Measurements from ENCODE around the gene SLC16A3.
"Not testable (repeated sequence)": the region's sequence is repeated elsewhere in the genome, so short reads cannot be mapped to it uniquely, and the experiment has no call there.

The SLC16A3 gene

DNA sequence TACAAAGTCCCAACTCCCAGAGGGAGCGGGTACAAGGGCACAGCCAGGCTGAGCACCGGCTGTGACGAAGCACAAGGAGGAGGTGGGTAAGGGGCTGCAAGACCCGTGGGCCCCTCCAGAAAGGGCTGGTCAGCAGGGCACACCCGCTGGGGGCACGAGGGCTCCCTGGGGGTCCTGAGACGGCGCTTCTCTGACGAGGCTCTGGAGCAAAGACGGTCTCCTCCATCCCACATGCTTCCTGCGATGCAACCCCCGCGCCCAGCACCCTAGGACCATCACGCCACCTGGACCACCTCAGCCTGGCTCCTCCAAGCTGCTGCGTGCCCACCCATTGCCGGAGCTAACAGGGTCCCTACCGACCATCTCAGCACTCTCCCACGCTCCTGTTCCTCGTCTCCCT, 24.9 kb upstream of the SLC16A3 start:
- DNase-seq (ENCODE audit: low spot score) (no peak), FAIRE-seq (no peak)

DNA sequence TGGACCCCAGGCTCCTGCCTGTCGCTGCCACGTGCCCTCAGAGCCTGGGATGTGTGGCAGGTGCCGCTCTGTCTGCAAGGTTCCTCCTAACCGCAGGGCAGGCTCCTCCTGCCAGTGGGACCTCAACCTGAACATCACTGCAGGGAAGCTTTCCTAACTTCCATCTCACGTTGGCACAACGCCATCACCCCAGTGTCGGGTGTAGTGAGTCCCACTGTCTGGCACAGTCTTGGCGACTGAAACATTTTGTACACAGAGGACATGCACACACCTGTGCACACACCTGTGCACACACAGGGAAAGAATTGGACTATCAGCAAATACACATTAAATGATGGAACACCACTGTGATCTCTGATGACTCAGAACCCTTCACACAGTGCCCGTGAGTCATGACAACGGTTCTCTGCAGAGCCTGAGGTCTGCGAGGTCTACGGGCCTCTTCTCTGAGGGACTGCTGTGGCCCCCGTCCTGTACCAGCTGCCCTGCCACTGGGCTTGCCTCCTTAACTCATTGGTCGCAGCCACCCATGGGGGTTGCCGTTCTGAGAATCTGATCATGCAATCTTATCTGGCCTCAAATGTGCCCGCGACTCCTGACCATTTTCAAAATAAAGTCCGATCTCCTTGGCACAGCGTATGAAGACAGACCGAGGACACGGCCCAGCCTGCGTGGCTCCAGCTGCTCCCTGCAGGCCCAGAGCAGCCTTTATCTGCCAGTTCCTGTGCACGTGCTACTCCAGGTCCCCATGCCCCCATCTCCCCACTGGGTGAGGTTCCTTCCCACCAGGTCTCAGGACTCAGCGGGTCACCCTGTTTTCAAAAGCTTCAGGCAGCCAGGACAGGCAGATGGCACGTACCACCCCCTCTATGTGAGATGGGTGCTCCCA, 23.8 kb upstream of the SLC16A3 start:
- FAIRE-seq: peak; percentile 17
- DNase-seq (ENCODE audit: low spot score): peak; percentile 72

GRCh38 chr17:82205720-82206508, 22.9 kb upstream of the SLC16A3 start:
- FAIRE-seq: peak; percentile 30
- peak; percentile 91 for DNase-seq (ENCODE audit: low spot score)

GRCh38 chr17:82210655-82211054, 18.2 kb upstream of the SLC16A3 start:
- not testable (repeated sequence) for FAIRE-seq; DNase-seq (ENCODE audit: low spot score)

GRCh38 chr17:82212331-82213250, 16.3 kb upstream of the SLC16A3 start, which contains the start of gene CCDC57:
Gene CCDC57, minus strand, starts transcription at chr17:82212842. Its CDS starts 10,898 bp downstream, at chr17:82201944.
- FAIRE-seq (no peak), DNase-seq (ENCODE audit: low spot score) (peak; percentile 98)

DNA sequence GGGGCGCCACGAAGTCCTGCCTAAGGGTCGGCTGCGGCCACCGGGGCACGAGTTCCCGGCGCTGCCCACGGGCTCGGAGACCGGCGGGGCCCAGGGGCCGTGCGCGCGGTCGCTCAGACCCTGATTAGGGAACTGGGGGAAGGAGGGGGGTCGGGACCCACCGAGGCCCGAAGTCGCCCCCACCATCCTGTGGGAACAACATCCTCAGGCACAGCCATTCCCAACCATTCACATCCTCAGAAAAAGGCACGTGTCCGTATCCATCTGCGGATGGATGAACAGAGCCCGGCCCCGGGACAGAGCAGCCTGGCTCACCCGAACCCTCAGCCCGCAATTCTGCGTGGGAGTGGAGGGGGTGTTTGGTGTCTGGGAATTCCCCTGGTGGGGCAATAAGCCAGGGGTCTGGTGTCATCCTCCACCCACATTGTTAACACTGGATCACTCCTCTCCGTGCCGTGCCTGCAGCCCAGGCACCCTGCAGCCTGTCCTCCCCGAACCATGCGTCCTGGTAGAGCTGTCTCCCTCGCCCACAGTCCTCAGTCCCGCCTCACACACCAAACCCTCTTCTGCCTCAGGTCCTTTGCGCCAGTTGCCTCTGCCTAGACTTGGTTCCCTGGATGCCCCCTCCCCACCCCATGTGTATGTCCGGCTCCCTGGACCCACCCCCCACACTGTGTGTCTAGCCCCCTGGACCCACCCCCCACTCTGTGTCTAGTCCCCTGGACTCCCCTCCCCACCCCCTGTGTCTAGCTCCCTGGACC, 15.4 kb upstream of the SLC16A3 start:
- DNase-seq (ENCODE audit: low spot score): peak; percentile 89

GRCh38 chr17:82214012-82214628, 14.7 kb upstream of the SLC16A3 start:
- FAIRE-seq (peak; percentile 13), DNase-seq (ENCODE audit: low spot score) (no peak)

More for the DNA sequence above, 15.4 kb upstream of the SLC16A3 start:
- no peak for FAIRE-seq

DNA sequence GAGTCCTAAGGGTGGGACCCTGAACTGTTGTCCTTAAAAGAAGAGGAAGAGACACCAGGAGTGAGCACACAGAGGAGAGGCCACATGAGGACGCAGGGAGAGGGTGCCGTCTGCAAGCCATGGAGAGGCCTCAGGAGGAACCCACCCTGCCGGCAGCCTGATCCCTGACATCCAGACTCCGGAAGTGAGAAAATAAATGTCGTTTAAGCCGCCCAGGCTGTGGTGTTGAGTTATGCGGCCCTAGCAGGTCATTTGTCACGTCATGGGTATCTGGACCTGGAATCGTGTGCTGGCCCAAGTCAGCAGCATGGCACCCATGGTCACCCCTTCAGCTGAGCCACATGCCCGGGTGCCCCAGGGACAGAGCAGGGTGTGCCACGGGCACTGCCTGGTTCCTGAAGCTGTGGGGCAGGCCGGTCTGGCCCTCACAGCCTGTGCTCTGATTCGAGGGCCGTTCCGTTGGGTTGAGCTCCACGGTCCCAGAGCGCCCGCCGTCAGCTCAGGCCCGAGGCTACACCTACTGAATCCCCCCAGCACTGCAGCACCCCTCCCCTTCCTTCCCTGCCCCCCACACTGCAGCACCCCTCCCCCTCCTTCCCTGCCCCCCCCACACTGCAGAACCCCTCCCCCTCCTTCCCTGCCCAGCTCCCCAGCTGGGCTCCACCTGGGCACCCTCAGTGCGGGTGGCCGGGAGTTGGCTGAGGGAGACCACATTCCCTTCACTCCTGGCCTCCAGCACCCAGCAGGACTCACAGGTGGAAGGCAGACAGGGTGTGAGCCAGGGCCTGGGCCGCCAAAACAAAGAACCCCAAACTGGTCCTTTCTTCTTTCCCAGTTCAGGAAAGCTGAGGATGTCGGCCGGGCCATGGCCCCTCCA, 13.5 kb upstream of the SLC16A3 start:
- DNase-seq (ENCODE audit: low spot score) (peak; percentile 89), FAIRE-seq (peak; percentile 99)

- DNase-seq (ENCODE audit: low spot score) (no peak), FAIRE-seq (no peak)
These were observed 12.9 kb upstream of the SLC16A3 start for GRCh38 chr17:82215972-82216300.

GRCh38 chr17:82216301-82217119, 12.3 kb upstream of the SLC16A3 start:
- FAIRE-seq: peak; percentile 17
- DNase-seq (ENCODE audit: low spot score): no peak

GRCh38 chr17:82217120-82217529, 11.7 kb upstream of the SLC16A3 start:
- FAIRE-seq: no peak
- DNase-seq (ENCODE audit: low spot score): no peak

DNA sequence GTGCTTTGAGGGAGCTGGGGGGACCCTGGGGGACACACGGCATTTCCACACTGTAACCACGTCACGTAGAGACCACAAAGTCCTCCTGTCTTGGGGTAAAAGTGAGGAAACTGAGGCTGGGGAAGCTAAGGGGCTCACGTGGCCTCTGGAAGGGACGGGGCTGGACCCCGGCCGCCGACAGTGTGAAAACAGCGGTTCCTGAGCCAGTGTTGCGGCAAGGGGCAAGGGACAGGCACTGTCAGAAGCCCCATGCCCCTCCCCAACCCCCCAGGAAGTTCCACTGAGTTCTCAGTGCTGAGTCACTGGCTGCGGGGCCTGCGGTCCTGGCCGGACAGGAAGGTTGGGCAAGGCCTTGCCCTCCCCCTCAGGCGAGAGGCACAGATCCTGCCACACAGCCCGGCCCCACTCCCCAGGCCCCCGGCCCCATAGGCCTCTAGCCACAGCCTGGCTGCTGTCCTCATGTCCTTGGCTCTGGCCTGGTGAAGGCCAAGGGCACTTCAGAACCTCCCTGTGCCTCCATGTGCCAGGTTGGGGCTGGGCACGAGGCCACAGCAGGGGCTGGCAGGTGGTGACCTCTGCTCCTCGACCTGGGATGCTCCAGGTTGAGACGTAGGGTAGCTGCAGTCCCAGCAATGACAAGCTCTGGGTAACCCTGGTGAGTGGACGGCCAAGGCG, 11.2 kb upstream of the SLC16A3 start:
- no peak for DNase-seq (ENCODE audit: low spot score)
- no peak for FAIRE-seq

- DNase-seq (ENCODE audit: low spot score): no peak
- no peak for FAIRE-seq
These were observed 10.3 kb upstream of the SLC16A3 start for GRCh38 chr17:82218349-82219075.

GRCh38 chr17:82219083-82219482, 9.8 kb upstream of the SLC16A3 start:
- FAIRE-seq: no peak
- DNase-seq (ENCODE audit: low spot score): no peak

DNA sequence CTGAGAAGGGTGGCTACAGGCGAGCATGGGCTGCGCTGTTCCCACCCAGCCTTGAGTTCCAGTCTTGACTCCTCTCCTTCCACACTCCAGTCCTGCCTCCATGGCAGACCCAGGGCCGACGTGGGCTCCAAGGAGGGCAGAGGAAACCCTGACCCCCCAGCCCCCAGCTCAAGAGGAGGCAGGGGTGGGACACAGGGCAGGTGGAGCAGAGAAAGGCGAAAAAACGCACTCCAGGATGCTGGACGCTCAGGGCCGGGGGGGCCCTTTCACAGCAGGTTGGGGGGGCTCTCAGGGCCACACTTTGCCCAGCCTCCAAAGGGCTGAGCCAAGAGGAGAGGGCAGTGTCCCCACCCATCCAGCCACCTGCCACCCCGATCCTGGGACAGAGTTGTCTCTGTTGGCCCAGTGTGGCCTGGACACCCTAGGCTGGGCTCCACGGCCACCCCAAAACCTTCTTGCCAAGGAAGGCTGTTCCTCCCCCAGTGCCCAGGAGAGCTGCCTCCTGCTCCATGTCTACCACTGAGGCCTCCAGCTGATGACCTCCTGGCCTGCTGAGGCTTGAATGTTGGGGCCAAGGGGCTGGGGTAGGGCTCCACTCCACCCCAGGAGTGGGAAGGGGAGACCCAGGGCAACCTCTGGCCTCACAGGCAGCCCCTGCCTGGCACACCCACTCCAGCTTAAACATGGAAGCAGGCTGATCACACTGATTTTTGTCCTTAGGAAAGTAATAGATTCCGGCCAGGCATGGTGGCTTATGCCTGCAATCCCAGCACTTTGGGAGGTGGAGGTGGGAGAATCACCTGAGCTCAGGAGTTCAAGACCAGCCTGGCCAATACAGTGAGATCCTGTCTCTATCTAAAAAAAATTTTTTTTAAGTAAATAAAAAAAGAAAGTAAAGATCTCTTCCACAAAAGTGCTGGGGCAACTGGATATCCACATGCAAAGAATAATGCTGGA, 8.8 kb upstream of the SLC16A3 start:
- no peak for DNase-seq (ENCODE audit: low spot score)

More for the DNA sequence above, 8.8 kb upstream of the SLC16A3 start:
- FAIRE-seq: no peak

All from urothelium cell line (cell line).